Measurements from ENCODE around the gene TPBGL. TPM values are rescaled to one million over a fixed set of nuclear protein-coding genes. Genes with fewer than 3 reads are reported as not detected.
"Not testable (repeated sequence)": the region's sequence is repeated elsewhere in the genome, so short reads cannot be mapped to it uniquely, and the experiment has no call there.

Gene TPBGL
- polyA plus RNA-seq, 1 of the 3 experiments (the other 2 are of a cell fraction) = 0.03 TPM

- no peak for TF ChIP-seq IRF3 (IDR thresholded peaks at IDR 0.05; ENCODE audit: low read depth, low read length)
Measured at GRCh38 chr11:75273411-75274391, 33.1 kb downstream of the TPBGL start (continued).

- H3K27ac ChIP-seq (ENCODE audit: low read depth in 2 of 2, low read length in 1 of 2); DNase-seq; H3K9me3 ChIP-seq; H3F3A ChIP-seq (replicated peaks; ENCODE audit: insufficient read depth); H4K20me1 ChIP-seq (ENCODE audit: insufficient read depth); H3K4me3 ChIP-seq (ENCODE audit: low read depth in 2 of 2, low read length in 1 of 2); H3K27me3 ChIP-seq (ENCODE audit: insufficient read depth); H2AFZ ChIP-seq (ENCODE audit: low read depth); H3K4me1 ChIP-seq (ENCODE audit: control insufficient read depth in 1 of 2, insufficient read depth in 2 of 2, low read depth in 1 of 2, low read length in 1 of 2); H3K9me2 ChIP-seq; H3K9ac ChIP-seq; POLR2A ChIA-PET; H3K79me2 ChIP-seq (ENCODE audit: insufficient read depth); H3K36me3 ChIP-seq (replicated peaks in 1 of 2; ENCODE audit: control insufficient read depth in 1 of 2, insufficient read depth in 2 of 2, low read length in 1 of 2); H3K4me2 ChIP-seq: not testable (repeated sequence)
- 69% methylated on average over 3 of the region's 3 CpGs for WGBS (ENCODE audit: low lambda C conversion rate)
- CTCF ChIA-PET = interaction anchor here (1.9 to 27.4 kb wide), 2 partner anchors 106 to 133 kb away, joined by 5 to 701 read pairs; no protein-coding TSS in a partner anchor
Measured at GRCh38 chr11:75274716-75275115, 34.1 kb downstream of the TPBGL start.

- 93% methylated on average over 6 of the region's 6 CpGs for whole genome bisulfite sequencing (ENCODE audit: low lambda C conversion rate)
- DNase-seq = no peak
- Histone ChIP-seq H3K4me3 (ENCODE audit: low read depth in 2 of 2, low read length in 1 of 2) (no peak overlapping the region), H3K9me2 (no peaks in the 10 kb centered on the region), H3K9ac (no peak overlapping the region), H3K79me2 (ENCODE audit: insufficient read depth) (no peaks in the 10 kb centered on the region), H4K20me1 (ENCODE audit: insufficient read depth) (no peaks in the 10 kb centered on the region), H3K36me3 (replicated peaks in 1 of 2; ENCODE audit: control insufficient read depth in 1 of 2, insufficient read depth in 2 of 2, low read length in 1 of 2) (peaks cover 0 to 5% of the 10 kb centered on the region in 2 experiments), H3K9me3 (no peaks in the 10 kb centered on the region), H3K4me1 (ENCODE audit: control insufficient read depth in 1 of 2, insufficient read depth in 2 of 2, low read depth in 1 of 2, low read length in 1 of 2) (peaks cover 0 to 6% of the 10 kb centered on the region in 2 experiments; a peak in 1 of 4 replicates), H3K27me3 (ENCODE audit: insufficient read depth) (no peaks in the 10 kb centered on the region), H2AFZ (ENCODE audit: low read depth) (no peak overlapping the region), H3K27ac (ENCODE audit: low read depth in 2 of 2, low read length in 1 of 2) (no peak overlapping the region), H3K4me2 (no peak overlapping the region), H3F3A (replicated peaks; ENCODE audit: insufficient read depth) (peaks cover 3% of the 10 kb centered on the region)
- ChIA-PET CTCF (interaction anchor here (0.7 to 27.4 kb wide), 9 partner anchors 27 to 253 kb away, joined by 3 to 701 read pairs (median 4); no protein-coding TSS in a partner anchor), POLR2A (no interaction called here)
- TF ChIP-seq GATA2 (CRISPR knock-in tag; IDR thresholded peaks at IDR 0.05) = no peak
- TF ChIP-seq NRF1 (IDR thresholded peaks at IDR 0.05; ENCODE audit: low read depth, low read length) = no peak
- TF ChIP-seq EZH2phosphoT487 (IDR thresholded peaks at IDR 0.05; ENCODE audit: borderline replicate concordance, low read depth) = no peak
- no peak for TF ChIP-seq USF2 (IDR thresholded peaks at IDR 0.05; ENCODE audit: borderline replicate concordance, low read depth, low read length)
- no peak for TF ChIP-seq CHD2 (IDR thresholded peaks at IDR 0.05; ENCODE audit: low read length, partially characterized antibody)
- no peak for TF ChIP-seq RAD21 (IDR thresholded peaks at IDR 0.05; ENCODE audit: low read length)
- no peak for TF ChIP-seq NFIC (IDR thresholded peaks at IDR 0.05; ENCODE audit: borderline replicate concordance)
- no peak for TF ChIP-seq CTCF (IDR thresholded peaks at IDR 0.05)
- TF ChIP-seq ZBTB33 (IDR thresholded peaks at IDR 0.05; ENCODE audit: borderline replicate concordance, low read depth) = no peak
- no peak for TF ChIP-seq REST (IDR thresholded peaks at IDR 0.05; ENCODE audit: low read depth, low read length)
Measured at GRCh38 chr11:75275581-75275980, 35.0 kb downstream of the TPBGL start.
